Mesenchymal stem cell (in vitro differentiated cells and primary cell): ENCODE data around the gene FUT8.
A peak's percentile ranks its signal among the peaks of the same experiment; 100 is the strongest.

Experiments
- DNase-seq: peaks from one replicate; pipeline ENCODE4 v3.0.0-alpha.2; 2013
- H2AFZ ChIP-seq: one replicate; pipeline ENCODE4 v1.6.1; 2013; ENCODE audit warnings: low read depth, mild to moderate bottlenecking, control low read depth, inconsistent platforms, low read length, moderate library complexity
- H2AK5ac ChIP-seq: 2 replicates; pipeline ENCODE4 v1.6.1; 2013; ENCODE audit warnings: low read length, moderate library complexity, mild to moderate bottlenecking, inconsistent platforms; ENCODE audit not compliant: severe bottlenecking
- H2BK120ac ChIP-seq: one replicate; pipeline ENCODE4 v1.6.1; 2013; ENCODE audit warnings: low read depth, mild to moderate bottlenecking, inconsistent platforms, low read length, moderate library complexity
- H2BK12ac ChIP-seq, 2 experiments: one replicate each; pipeline ENCODE4 v1.6.1; 2013; ENCODE audit warnings: inconsistent platforms in 2 of 2, low read length in 2 of 2, mild to moderate bottlenecking in 2 of 2, moderate library complexity in 2 of 2, control low read depth in 1 of 2
- H2BK15ac ChIP-seq: one replicate; pipeline ENCODE4 v1.6.1; 2013; ENCODE audit warnings: mild to moderate bottlenecking, low read depth, inconsistent platforms; ENCODE audit not compliant: poor library complexity, severe bottlenecking
- H2BK5ac ChIP-seq: 2 replicates; pipeline ENCODE4 v1.6.1; 2013; ENCODE audit warnings: low read depth, mild to moderate bottlenecking, low read length, control low read depth, inconsistent platforms; ENCODE audit not compliant: poor library complexity, severe bottlenecking
- H3K14ac ChIP-seq, 2 experiments: one replicate each; pipeline ENCODE4 v1.6.1; 2013; ENCODE audit warnings: inconsistent platforms in 2 of 2, low read length in 2 of 2, control low read depth in 1 of 2, mild to moderate bottlenecking in 1 of 2, moderate library complexity in 1 of 2
- H3K18ac ChIP-seq, 2 experiments: one replicate each; pipeline ENCODE4 v1.6.1; 2013; ENCODE audit warnings: inconsistent platforms in 2 of 2, low read length in 2 of 2, control low read depth in 1 of 2, low read depth in 1 of 2, mild to moderate bottlenecking in 1 of 2
- H3K23ac ChIP-seq, 2 experiments: one replicate each; pipeline ENCODE4 v1.6.1; 2013; ENCODE audit warnings: inconsistent platforms in 2 of 2, low read length in 2 of 2, mild to moderate bottlenecking in 2 of 2, moderate library complexity in 2 of 2, control low read depth in 1 of 2
- H3K27ac ChIP-seq: 2 replicates; pipeline ENCODE4 v1.5.1; 2013; ENCODE audit warnings: mild to moderate bottlenecking, moderate library complexity, low read length, control low read depth, inconsistent platforms; ENCODE audit not compliant: poor library complexity, severe bottlenecking
- H3K27me3 ChIP-seq, 2 experiments: 2 replicates each; pipeline versions ENCODE4 v1.6.1 to v1.7.0; 2013; ENCODE audit warnings: low read length in 2 of 2, mild to moderate bottlenecking in 2 of 2, moderate library complexity in 2 of 2, control low read depth in 1 of 2, inconsistent platforms in 1 of 2; ENCODE audit not compliant: control insufficient read depth in 1 of 2, insufficient read depth in 1 of 2
- H3K36me3 ChIP-seq, 2 experiments: 2 replicates each; pipeline versions ENCODE4 v1.6.1 to v1.7.0; 2013; ENCODE audit warnings: low read length in 2 of 2, control low read depth in 1 of 2, inconsistent platforms in 1 of 2, low read depth in 1 of 2, mild to moderate bottlenecking in 1 of 2; ENCODE audit not compliant: insufficient read depth in 2 of 2, control insufficient read depth in 1 of 2
- H3K4ac ChIP-seq, 2 experiments: one replicate each; pipeline ENCODE4 v1.6.1; 2013; ENCODE audit warnings: inconsistent platforms in 2 of 2, low read length in 2 of 2, mild to moderate bottlenecking in 2 of 2, moderate library complexity in 2 of 2, control low read depth in 1 of 2, low read depth in 1 of 2
- H3K4me1 ChIP-seq: 2 replicates; pipeline ENCODE4 v1.6.1; 2013; ENCODE audit warnings: low read depth, low read length, control low read depth; ENCODE audit not compliant: control insufficient read depth, insufficient read depth
- H3K4me2 ChIP-seq: 2 replicates; pipeline ENCODE4 v1.6.1; 2013; ENCODE audit warnings: low read length, mild to moderate bottlenecking, inconsistent platforms; ENCODE audit not compliant: poor library complexity, severe bottlenecking
- H3K4me3 ChIP-seq, 2 experiments: 2 replicates each; pipeline versions ENCODE4 v1.5.1 to v1.7.0; 2013; ENCODE audit warnings: low read length in 2 of 2, mild to moderate bottlenecking in 2 of 2, control low read depth in 1 of 2, low read depth in 1 of 2; ENCODE audit not compliant: insufficient read depth in 1 of 2
- H3K79me1 ChIP-seq: replicated peaks from 2 replicates; pipeline ENCODE4 v1.6.1; 2013; ENCODE audit warnings: mild to moderate bottlenecking, control low read depth, low read length, inconsistent platforms; ENCODE audit not compliant: poor library complexity, severe bottlenecking
- H3K9ac ChIP-seq: 2 replicates; pipeline ENCODE4 v1.7.0; 2013; ENCODE audit warnings: mild to moderate bottlenecking, low read length, moderate library complexity
- H3K9me3 ChIP-seq: 2 replicates; pipeline ENCODE4 v1.7.0; 2013; ENCODE audit warnings: mild to moderate bottlenecking, low read length; ENCODE audit not compliant: control insufficient read depth
- H4K8ac ChIP-seq: one replicate; pipeline ENCODE4 v1.6.1; 2013; ENCODE audit warnings: inconsistent platforms, mild to moderate bottlenecking, low read length, moderate library complexity
- H4K91ac ChIP-seq: one replicate; pipeline ENCODE4 v1.6.1; 2013; ENCODE audit warnings: mild to moderate bottlenecking, low read length, inconsistent platforms
- WGBS: methylation state at CpG from one replicate; pipeline ENCODE4 v1.1.7; 2013; ENCODE audit warnings: mixed read lengths; 5-methylcytosine and 5-hydroxymethylcytosine counted together

FUT8 gene

DNA sequence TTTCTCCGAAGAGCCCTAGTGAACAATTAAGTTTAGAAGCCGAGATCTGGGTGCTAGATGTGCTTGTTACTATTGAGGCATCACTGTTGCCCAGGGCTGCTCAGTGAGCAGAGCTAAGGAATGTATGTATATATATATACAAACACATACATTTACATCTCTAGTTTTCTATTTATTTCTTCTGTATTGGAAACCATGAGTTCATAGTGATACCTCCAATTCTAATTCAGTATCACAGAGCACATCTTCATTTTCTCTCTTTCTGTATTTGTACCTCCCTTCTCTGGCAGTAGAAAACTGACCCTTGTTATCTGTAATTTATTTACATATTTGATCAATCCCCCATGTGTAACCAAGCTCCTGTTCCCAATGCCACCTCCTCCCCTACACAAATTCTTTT lies 40.7 kb upstream of the FUT8 start:
- H3K36me3 ChIP-seq: no peaks in the 10 kb centered on the region
- H3K27ac ChIP-seq: no peak overlapping the region
- H3K79me1 ChIP-seq: no peaks in the 10 kb centered on the region
- H2BK120ac ChIP-seq: no peak overlapping the region
- no CpG with 5 or more reads among the region's 2 CpGs for WGBS
- H2AK5ac ChIP-seq: no peak overlapping the region
- H3K18ac ChIP-seq: no peak overlapping the region
- no peak overlapping the region for H2AFZ ChIP-seq
- H2BK15ac ChIP-seq: no peak overlapping the region
- no peaks in the 10 kb centered on the region for H3K9me3 ChIP-seq
- no peak overlapping the region for H2BK12ac ChIP-seq
- H2BK5ac ChIP-seq: no peak overlapping the region
- no peak overlapping the region for H4K8ac ChIP-seq
- no peaks in the 10 kb centered on the region for H3K4me1 ChIP-seq
- H3K9ac ChIP-seq: no peak overlapping the region
- H3K23ac ChIP-seq: no peak overlapping the region
- no peak for DNase-seq
- no peak overlapping the region for H3K4ac ChIP-seq
- no peak overlapping the region for H3K4me3 ChIP-seq
- no peak overlapping the region for H4K91ac ChIP-seq
- no peak overlapping the region for H3K14ac ChIP-seq
- no peaks in the 10 kb centered on the region for H3K27me3 ChIP-seq
- H3K4me2 ChIP-seq: no peak overlapping the region

DNA sequence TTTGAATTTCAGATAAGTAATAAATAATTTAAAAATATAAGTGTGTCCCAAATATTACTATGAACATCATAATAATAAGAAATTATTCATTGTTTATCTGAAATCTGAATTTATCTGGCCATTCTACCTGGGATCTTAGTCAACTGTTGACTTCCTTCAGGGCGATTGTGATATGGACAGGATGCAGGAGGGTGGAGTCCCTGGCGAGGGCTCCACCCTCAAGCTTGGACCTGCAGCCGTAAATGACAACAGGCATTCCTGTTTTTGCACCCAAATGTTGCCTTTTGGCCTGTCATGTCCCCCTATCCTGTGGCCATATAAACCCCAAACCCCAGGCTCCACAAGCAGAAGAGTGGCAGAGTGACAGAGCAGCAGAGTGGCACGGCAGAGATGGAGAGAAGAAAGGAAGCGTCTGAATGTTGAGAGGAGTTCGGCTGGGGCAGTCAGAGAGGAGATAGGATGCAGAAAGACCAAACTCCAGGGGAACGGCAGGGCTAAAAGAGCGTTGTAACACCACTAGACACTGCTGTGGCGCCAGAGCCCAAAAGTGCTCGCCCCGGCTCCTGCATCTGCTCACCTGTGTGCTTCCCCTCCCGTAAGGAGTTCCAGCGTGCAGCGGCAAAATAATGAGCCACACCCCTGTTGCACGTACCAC lies 39.4 kb upstream of the FUT8 start:
- H4K8ac ChIP-seq: no peak overlapping the region
- no peak overlapping the region for H3K14ac ChIP-seq
- no peak overlapping the region for H3K27ac ChIP-seq
- no peak overlapping the region for H2BK5ac ChIP-seq
- no peak overlapping the region for H2BK15ac ChIP-seq
- no peak overlapping the region for H3K4ac ChIP-seq
- no peaks in the 10 kb centered on the region for H3K36me3 ChIP-seq
- no peak overlapping the region for H3K4me2 ChIP-seq
- H2AK5ac ChIP-seq: no peak overlapping the region
- H3K23ac ChIP-seq: peak overlapping the region in 1 of 2 experiments; percentile 70
- H2BK120ac ChIP-seq: no peak overlapping the region
- no peak overlapping the region for H2AFZ ChIP-seq
- no peak overlapping the region for H3K18ac ChIP-seq
- H2BK12ac ChIP-seq: no peak overlapping the region
- DNase-seq: no peak
- 88% methylated on average over 14 of the region's 15 CpGs for WGBS
- H3K9me3 ChIP-seq: no peaks in the 10 kb centered on the region
- no peak overlapping the region for H4K91ac ChIP-seq
- no peaks in the 10 kb centered on the region for H3K79me1 ChIP-seq
- no peaks in the 10 kb centered on the region for H3K4me1 ChIP-seq
- peak overlapping the region in 1 of 2 experiments; percentile 49 for H3K4me3 ChIP-seq
- no peak overlapping the region for H3K9ac ChIP-seq
- no peaks in the 10 kb centered on the region for H3K27me3 ChIP-seq

GRCh38 chr14:65373671-65374039 lies 38.9 kb upstream of the FUT8 start:
- no peak overlapping the region for H2BK120ac ChIP-seq
- peak overlapping the region in 1 of 2 experiments; percentile 49 for H3K4me3 ChIP-seq
- H2AK5ac ChIP-seq: no peak overlapping the region
- no peaks in the 10 kb centered on the region for H3K27me3 ChIP-seq
- H2AFZ ChIP-seq: no peak overlapping the region
- no peaks in the 10 kb centered on the region for H3K9me3 ChIP-seq
- H3K4ac ChIP-seq: no peak overlapping the region
- no peak overlapping the region for H3K14ac ChIP-seq
- no peak overlapping the region for H4K91ac ChIP-seq
- no peak overlapping the region for H2BK15ac ChIP-seq
- H2BK12ac ChIP-seq: no peak overlapping the region
- H3K79me1 ChIP-seq: no peaks in the 10 kb centered on the region
- H3K18ac ChIP-seq: no peak overlapping the region
- H3K23ac ChIP-seq: no peak overlapping the region
- no peak overlapping the region for H4K8ac ChIP-seq
- no peak for DNase-seq
- H3K4me2 ChIP-seq: no peak overlapping the region
- no peak overlapping the region for H3K9ac ChIP-seq
- no peaks in the 10 kb centered on the region for H3K4me1 ChIP-seq
- H3K27ac ChIP-seq: no peak overlapping the region
- H3K36me3 ChIP-seq: no peaks in the 10 kb centered on the region
- 88% methylated on average over 8 of the region's 8 CpGs for WGBS
- H2BK5ac ChIP-seq: no peak overlapping the region

GRCh38 chr14:65377576-65377975 lies 35.0 kb upstream of the FUT8 start:
- no peak overlapping the region for H2BK12ac ChIP-seq
- H2AK5ac ChIP-seq: no peak overlapping the region
- H2BK15ac ChIP-seq: no peak overlapping the region
- H3K9me3 ChIP-seq: no peaks in the 10 kb centered on the region
- no peaks in the 10 kb centered on the region for H3K4me1 ChIP-seq
- H2AFZ ChIP-seq: no peak overlapping the region
- H3K14ac ChIP-seq: no peak overlapping the region
- no peaks in the 10 kb centered on the region for H3K79me1 ChIP-seq
- no peak overlapping the region for H4K8ac ChIP-seq
- H3K36me3 ChIP-seq: no peaks in the 10 kb centered on the region
- peak overlapping the region; percentile 39 for H3K9ac ChIP-seq
- no peaks in the 10 kb centered on the region for H3K27me3 ChIP-seq
- H3K4ac ChIP-seq: no peak overlapping the region
- H4K91ac ChIP-seq: no peak overlapping the region
- no peak overlapping the region for H3K23ac ChIP-seq
- peak; percentile 33 for DNase-seq
- H2BK120ac ChIP-seq: no peak overlapping the region
- H3K18ac ChIP-seq: no peak overlapping the region
- no peak overlapping the region for H2BK5ac ChIP-seq
- H3K4me2 ChIP-seq: no peak overlapping the region
- WGBS: 89% methylated on average over 4 of the region's 4 CpGs
- no peak overlapping the region for H3K4me3 ChIP-seq
- H3K27ac ChIP-seq: no peak overlapping the region
